ENCODE measurements around the gene HLF. TPM values are rescaled to one million over a fixed set of nuclear protein-coding genes. Genes with fewer than 3 reads are reported as not detected.

The HLF gene
- total RNA-seq, 1 donor from 2014 or later, result 0.69 TPM

- H3K9me3 Mint-ChIP-seq, result peaks cover 6% of the 10 kb centered on the region
- H3K4me1 Mint-ChIP-seq, result no peaks in the 10 kb centered on the region
- no peak for TF ChIP-seq CTCF (IDR thresholded peaks at IDR 0.05)
- ATAC-seq (ENCODE audit: low read depth) (no peak), DNase-seq (no peak)
- POLR2A ChIA-PET, result no interaction called here
- H3K27me3 Mint-ChIP-seq, result peaks cover 17% of the 10 kb centered on the region
- H3K4me3 Mint-ChIP-seq, result no peak overlapping the region
- H3K36me3 Mint-ChIP-seq (ENCODE audit: low read depth), result no peaks in the 10 kb centered on the region
- H3K27ac Mint-ChIP-seq, result no peak overlapping the region
- CTCF ChIA-PET, result interaction anchor here (0.8 kb wide), 1 partner anchor 11 kb away, joined by 3 read pairs; no protein-coding TSS in a partner anchor
- intact Hi-C loops (cut with micrococcal nuclease), result no loop called here
Observed at GRCh38 chr17:55342800-55343585, 78.2 kb downstream of the HLF start.

GRCh38 chr17:55343900-55344513, 79.2 kb downstream of the HLF start:
- DNase-seq, result no peak
- Mint-ChIP-seq H3K9me3 (no peaks in the 10 kb centered on the region), H3K27me3 (peaks cover 17% of the 10 kb centered on the region), H3K4me3 (no peak overlapping the region), H3K36me3 (ENCODE audit: low read depth) (no peaks in the 10 kb centered on the region), H3K27ac (no peak overlapping the region), H3K4me1 (peaks cover 3% of the 10 kb centered on the region)
- no peak for ATAC-seq (ENCODE audit: low read depth)
- ChIA-PET CTCF (interaction anchor here (0.8 to 1.7 kb wide), 2 partner anchors 10 to 351 kb away, joined by 3 to 4 read pairs; no protein-coding TSS in a partner anchor), POLR2A (no interaction called here)
- TF ChIP-seq CTCF (IDR thresholded peaks at IDR 0.05), result no peak
- intact Hi-C loops (cut with micrococcal nuclease), result no loop called here

GRCh38 chr17:55344514-55344997, 79.8 kb downstream of the HLF start:
- ATAC-seq (ENCODE audit: low read depth) (no peak), DNase-seq (no peak)
- Mint-ChIP-seq H3K27ac (no peak overlapping the region), H3K4me3 (no peak overlapping the region), H3K9me3 (no peaks in the 10 kb centered on the region), H3K36me3 (ENCODE audit: low read depth) (no peaks in the 10 kb centered on the region), H3K27me3 (peaks cover 17% of the 10 kb centered on the region), H3K4me1 (peaks cover 3% of the 10 kb centered on the region)
- ChIA-PET CTCF (interaction anchor here (1.7 kb wide), 1 partner anchor 351 kb away, joined by 4 read pairs; no protein-coding TSS in a partner anchor), POLR2A (no interaction called here)
- intact Hi-C loops (cut with micrococcal nuclease), result no loop called here
- TF ChIP-seq CTCF (IDR thresholded peaks at IDR 0.05), result no peak

GRCh38 chr17:55345132-55345531, 80.4 kb downstream of the HLF start:
- intact Hi-C loops (cut with micrococcal nuclease), result no loop called here
- TF ChIP-seq CTCF (IDR thresholded peaks at IDR 0.05), result no peak
- peaks cover 11% of the 10 kb centered on the region for H3K27me3 Mint-ChIP-seq
- POLR2A ChIA-PET, result no interaction called here
- DNase-seq (no peak), ATAC-seq (ENCODE audit: low read depth) (no peak)
- H3K36me3 Mint-ChIP-seq (ENCODE audit: low read depth), result no peaks in the 10 kb centered on the region
- H3K4me3 Mint-ChIP-seq, result no peak overlapping the region
- H3K27ac Mint-ChIP-seq, result no peak overlapping the region
- no peaks in the 10 kb centered on the region for H3K9me3 Mint-ChIP-seq
- peaks cover 3% of the 10 kb centered on the region for H3K4me1 Mint-ChIP-seq
- CTCF ChIA-PET, result interaction anchor here (1.7 kb wide), 1 partner anchor 352 kb away, joined by 4 read pairs; no protein-coding TSS in a partner anchor

GRCh38 chr17:55346658-55347057, 81.9 kb downstream of the HLF start:
- Mint-ChIP-seq H3K36me3 (ENCODE audit: low read depth) (no peaks in the 10 kb centered on the region), H3K4me1 (peaks cover 3% of the 10 kb centered on the region), H3K4me3 (no peak overlapping the region), H3K9me3 (no peaks in the 10 kb centered on the region), H3K27ac (no peak overlapping the region), H3K27me3 (peaks cover 8% of the 10 kb centered on the region)
- DNase-seq (no peak), ATAC-seq (ENCODE audit: low read depth) (no peak)
- no peak for TF ChIP-seq CTCF (IDR thresholded peaks at IDR 0.05)
- POLR2A ChIA-PET, result no interaction called here
- intact Hi-C loops (cut with micrococcal nuclease), result no loop called here
- CTCF ChIA-PET, result interaction anchor here (1.0 to 9.3 kb wide), 4 partner anchors 10 to 354 kb away, joined by 3 to 61 read pairs (median 9); no protein-coding TSS in a partner anchor
